ENCODE measurements around the gene CRIP1. TPM values are rescaled to one million over a fixed set of nuclear protein-coding genes. Genes with fewer than 3 reads are reported as not detected.

CRIP1 gene
- total RNA-seq, 2 donors from 2014 or later, result 146 to 174 TPM

DNA sequence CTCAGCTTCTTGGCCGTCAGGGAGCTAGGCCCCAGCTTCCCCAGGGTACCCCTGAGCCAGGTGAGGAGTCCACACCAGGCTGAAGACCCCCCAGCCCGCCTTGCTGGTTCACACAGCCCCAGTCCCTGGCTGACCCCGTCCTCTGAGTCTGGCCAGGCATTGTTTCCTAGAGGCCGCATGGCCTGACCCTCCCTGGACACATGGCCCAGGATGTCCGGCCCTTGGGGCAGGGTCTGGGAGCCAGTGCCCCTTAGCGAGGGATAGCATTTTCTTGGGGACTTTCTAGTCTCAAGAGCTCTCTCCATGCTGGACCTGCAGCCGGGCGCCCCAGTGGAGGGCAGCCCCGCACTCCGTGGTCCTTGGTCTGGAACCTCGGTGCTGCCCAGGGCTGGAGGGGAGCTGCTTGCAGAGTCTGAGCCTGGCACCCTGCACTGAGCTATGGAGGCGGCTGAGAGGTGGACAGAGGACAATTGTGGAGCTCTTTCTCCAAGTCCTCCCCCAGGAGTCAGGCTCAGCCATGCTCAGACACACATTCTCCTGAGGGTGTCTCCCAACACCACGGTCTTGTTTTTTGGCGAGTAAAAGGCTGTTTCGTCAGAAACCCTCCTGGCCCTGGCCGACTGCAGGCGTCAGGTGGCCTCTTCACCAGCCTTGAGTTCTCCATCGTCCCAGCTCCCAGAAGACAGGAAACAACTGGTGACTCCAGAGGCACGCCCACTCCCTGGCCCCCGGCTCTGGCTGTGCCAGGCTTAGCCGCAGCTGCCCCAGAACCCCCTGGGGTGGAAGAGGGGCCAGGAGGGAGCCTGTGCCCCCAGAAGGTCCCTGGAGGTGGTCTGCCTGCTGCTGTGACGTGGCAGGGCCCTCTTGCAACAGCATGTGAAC lies 29.7 kb upstream of the CRIP1 start:
- no peak for DNase-seq
- Mint-ChIP-seq H3K4me3 (no peak overlapping the region), H3K4me1 (ENCODE audit: low read depth) (no peaks in the 10 kb centered on the region), H3K9me3 (no peaks in the 10 kb centered on the region), H3K27me3 (ENCODE audit: low read depth) (no peaks in the 10 kb centered on the region), H3K27ac (no peak overlapping the region), H3K36me3 (ENCODE audit: insufficient read depth in 2 of 2) (peaks cover 0 to 16% of the 10 kb centered on the region in 2 donors)
- no peak for ATAC-seq (replicated peaks in 1 of 2)

DNA sequence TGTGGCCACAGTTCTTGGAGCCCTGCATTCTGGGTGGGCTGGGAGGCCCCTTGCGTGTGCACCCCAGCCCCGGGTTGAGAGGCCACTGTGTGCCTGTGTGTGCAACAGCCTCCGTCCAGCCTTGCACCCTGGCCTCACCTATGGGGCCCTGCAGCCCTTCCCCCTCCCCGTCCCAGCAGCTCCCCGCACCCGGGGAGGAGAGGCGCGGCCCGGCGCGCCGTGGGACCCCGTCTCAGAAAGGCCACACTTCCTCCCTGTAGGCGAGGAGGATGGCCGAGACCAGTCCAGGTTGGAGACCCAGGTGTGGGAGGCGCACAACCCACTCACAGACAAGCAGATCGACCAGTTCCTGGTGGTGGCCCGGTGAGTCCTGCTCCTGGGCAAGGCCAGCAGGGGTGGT lies 28.7 kb upstream of the CRIP1 start:
- Mint-ChIP-seq H3K36me3 (ENCODE audit: insufficient read depth in 2 of 2) (peaks cover 0 to 13% of the 10 kb centered on the region in 2 donors), H3K27ac (no peak overlapping the region), H3K4me3 (no peak overlapping the region), H3K4me1 (ENCODE audit: low read depth) (no peaks in the 10 kb centered on the region), H3K27me3 (ENCODE audit: low read depth) (no peaks in the 10 kb centered on the region), H3K9me3 (no peaks in the 10 kb centered on the region)
- DNase-seq (no peak), ATAC-seq (replicated peaks in 1 of 2) (no peak)

DNA sequence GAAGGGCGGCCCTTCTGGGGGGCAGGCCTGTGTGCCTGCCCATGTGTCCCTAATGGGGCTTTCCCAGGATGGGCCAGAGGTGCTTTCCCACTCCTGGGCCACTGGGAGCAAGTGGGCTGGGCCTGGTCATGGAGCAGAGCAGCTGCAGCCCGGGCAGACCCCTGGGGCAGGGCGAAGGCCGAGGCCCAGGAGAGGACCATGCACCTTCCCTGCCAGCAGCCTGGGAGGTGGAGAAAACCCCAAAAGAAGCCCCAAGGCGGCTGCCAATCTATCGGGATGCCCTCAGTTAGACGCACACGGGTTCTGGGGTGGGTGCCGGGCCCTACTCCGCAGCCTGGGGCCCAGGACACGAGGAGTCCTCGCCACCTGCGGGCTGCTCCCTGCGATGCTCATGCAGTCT lies 28.1 kb upstream of the CRIP1 start:
- Mint-ChIP-seq H3K4me3 (no peak overlapping the region), H3K9me3 (no peaks in the 10 kb centered on the region), H3K27ac (no peak overlapping the region), H3K36me3 (ENCODE audit: insufficient read depth in 2 of 2) (peaks cover 0 to 12% of the 10 kb centered on the region in 2 donors), H3K27me3 (ENCODE audit: low read depth) (no peaks in the 10 kb centered on the region), H3K4me1 (ENCODE audit: low read depth) (no peaks in the 10 kb centered on the region)
- ATAC-seq (replicated peaks in 1 of 2), result no peak
- no peak for DNase-seq

DNA sequence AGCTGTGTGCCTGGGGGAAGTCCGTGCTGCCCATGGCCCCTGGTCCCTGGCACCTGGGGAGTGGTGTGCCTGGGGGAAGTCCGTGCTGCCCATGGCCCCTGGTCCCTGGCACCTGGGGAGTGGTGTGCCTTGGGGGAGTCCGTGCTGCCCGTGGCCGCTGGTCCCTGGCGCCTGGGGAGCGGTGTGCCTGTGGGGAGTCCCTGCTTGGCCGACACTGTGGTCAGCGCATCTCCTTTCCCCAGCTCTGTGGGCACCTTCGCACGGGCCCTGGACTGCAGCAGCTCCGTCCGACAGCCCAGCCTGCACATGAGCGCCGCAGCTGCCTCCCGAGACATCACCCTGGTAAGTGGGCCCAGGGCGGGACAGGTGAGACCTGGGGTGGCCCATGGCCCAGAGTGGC lies 26.6 kb upstream of the CRIP1 start:
- no peak for DNase-seq
- Mint-ChIP-seq H3K4me3 (no peak overlapping the region), H3K36me3 (ENCODE audit: insufficient read depth in 2 of 2) (peaks cover 0 to 11% of the 10 kb centered on the region in 2 donors), H3K9me3 (no peaks in the 10 kb centered on the region), H3K27ac (no peak overlapping the region), H3K27me3 (ENCODE audit: low read depth) (no peaks in the 10 kb centered on the region), H3K4me1 (ENCODE audit: low read depth) (no peaks in the 10 kb centered on the region)
- ATAC-seq (replicated peaks in 1 of 2), result no peak

DNA sequence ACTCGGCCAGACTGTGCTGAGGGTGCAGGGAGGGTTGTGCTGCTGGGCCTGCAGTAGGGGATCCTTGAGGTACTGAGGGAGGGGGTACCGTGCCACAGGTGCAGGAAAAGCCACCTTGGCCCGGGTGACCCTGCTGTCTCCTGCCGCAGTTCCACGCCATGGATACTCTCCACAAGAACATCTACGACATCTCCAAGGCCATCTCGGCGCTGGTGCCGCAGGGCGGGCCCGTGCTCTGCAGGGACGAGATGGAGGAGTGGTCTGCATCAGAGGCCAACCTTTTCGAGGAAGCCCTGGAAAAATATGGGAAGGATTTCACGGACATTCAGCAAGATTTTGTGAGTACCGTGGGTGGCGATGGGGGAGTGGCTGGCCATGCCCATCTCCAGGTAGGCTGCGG lies 26.1 kb upstream of the CRIP1 start:
- ATAC-seq (replicated peaks in 1 of 2) (no peak), DNase-seq (no peak)
- no peak overlapping the region for H3K27ac Mint-ChIP-seq
- no peak overlapping the region for H3K4me3 Mint-ChIP-seq
- no peaks in the 10 kb centered on the region for H3K9me3 Mint-ChIP-seq
- H3K4me1 Mint-ChIP-seq (ENCODE audit: low read depth), result no peaks in the 10 kb centered on the region
- H3K36me3 Mint-ChIP-seq (ENCODE audit: insufficient read depth in 2 of 2), result peaks cover 0 to 7% of the 10 kb centered on the region in 2 donors
- H3K27me3 Mint-ChIP-seq (ENCODE audit: low read depth), result no peaks in the 10 kb centered on the region

DNA sequence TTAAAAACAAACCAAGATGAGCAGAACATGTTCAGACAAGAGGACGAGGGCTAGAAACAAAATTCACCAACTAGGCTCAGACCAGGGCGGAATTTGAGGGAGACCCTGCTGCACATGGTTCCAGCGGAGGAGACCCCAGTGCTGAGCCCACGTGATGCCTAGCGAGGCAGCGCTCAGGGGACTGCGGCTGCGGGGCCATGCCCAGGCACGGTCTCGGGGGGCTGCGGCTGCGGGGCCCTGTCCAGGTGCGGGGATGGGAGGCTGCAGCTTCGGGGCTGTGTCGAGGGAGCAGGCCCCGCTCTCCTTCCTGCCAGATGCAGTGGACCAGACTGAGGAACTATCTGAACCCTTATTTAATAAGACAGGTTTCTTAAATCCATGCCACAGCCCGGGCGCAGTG lies 24.8 kb upstream of the CRIP1 start:
- no peaks in the 10 kb centered on the region for H3K4me1 Mint-ChIP-seq (ENCODE audit: low read depth)
- H3K27me3 Mint-ChIP-seq (ENCODE audit: low read depth), result no peaks in the 10 kb centered on the region
- H3K9me3 Mint-ChIP-seq, result no peaks in the 10 kb centered on the region
- H3K4me3 Mint-ChIP-seq, result no peak overlapping the region
- ATAC-seq (replicated peaks in 1 of 2), result no peak
- no peak overlapping the region for H3K27ac Mint-ChIP-seq
- H3K36me3 Mint-ChIP-seq (ENCODE audit: insufficient read depth in 2 of 2), result peaks cover 0 to 7% of the 10 kb centered on the region in 2 donors
- DNase-seq, result no peak

DNA sequence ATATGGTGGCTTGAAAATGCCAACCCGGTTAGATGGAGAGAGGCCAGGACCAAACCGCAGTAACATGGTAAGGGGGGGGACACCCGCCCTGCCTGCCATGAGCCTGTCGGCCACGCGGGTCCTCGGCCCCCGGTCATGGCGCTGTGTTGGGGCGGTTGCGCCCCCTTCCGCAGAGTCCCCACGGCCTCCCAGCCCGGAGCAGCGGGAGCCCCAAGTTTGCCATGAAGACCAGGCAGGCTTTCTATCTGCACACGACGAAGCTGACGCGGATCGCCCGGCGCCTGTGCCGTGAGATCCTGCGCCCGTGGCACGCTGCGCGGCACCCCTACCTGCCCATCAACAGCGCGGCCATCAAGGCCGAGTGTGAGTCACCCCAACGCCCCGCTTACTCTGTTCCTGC lies 22.2 kb upstream of the CRIP1 start:
- DNase-seq (no peak), ATAC-seq (replicated peaks in 1 of 2) (no peak)
- Mint-ChIP-seq H3K4me3 (no peak overlapping the region), H3K4me1 (ENCODE audit: low read depth) (no peaks in the 10 kb centered on the region), H3K9me3 (no peaks in the 10 kb centered on the region), H3K27ac (no peak overlapping the region), H3K27me3 (ENCODE audit: low read depth) (no peaks in the 10 kb centered on the region), H3K36me3 (ENCODE audit: insufficient read depth in 2 of 2) (peaks cover 0 to 7% of the 10 kb centered on the region in 2 donors)

DNA sequence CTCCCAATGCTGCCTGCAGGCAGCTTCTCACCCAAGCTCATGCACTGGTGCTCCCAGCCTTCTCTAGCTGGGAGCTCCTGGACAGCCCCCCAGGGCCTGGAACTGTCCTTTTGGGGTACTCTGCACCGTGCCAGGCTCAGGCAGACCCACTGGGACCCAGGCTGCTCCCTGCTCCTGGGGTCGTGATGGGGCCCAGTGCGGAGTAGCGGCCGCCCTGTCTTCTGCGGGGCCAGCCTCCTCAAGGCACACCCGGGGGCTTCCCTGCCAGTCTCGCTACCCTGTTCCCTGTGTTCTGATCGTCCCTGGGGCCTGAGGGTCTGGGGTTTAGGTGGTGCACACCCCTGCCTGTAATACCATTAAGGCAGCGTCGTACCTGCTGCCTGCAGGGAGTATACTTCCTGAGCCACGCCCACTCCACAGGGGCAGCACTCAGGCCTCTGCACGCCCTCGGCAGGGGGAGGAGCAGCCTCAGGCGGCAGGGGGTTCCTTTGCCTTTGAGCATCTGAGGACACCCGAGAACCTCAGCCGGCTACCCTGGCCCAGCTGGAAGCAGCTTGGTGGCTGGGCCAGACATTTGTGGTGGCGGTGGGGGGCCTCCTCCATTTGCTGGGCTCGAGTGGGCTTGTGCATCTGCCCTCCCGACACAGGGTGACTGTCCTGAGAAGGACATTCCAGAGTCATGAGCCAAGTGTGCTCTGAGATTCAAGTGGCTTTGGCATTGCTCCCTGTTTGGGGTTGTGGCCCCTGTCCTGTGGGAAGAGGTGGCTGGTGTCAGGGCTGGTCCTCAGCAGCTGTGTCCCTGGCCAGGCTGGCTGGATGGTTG lies 21.3 kb upstream of the CRIP1 start:
- no peak for ATAC-seq (replicated peaks in 1 of 2)
- H3K27me3 Mint-ChIP-seq (ENCODE audit: low read depth), result no peaks in the 10 kb centered on the region
- no peak overlapping the region for H3K27ac Mint-ChIP-seq

DNA sequence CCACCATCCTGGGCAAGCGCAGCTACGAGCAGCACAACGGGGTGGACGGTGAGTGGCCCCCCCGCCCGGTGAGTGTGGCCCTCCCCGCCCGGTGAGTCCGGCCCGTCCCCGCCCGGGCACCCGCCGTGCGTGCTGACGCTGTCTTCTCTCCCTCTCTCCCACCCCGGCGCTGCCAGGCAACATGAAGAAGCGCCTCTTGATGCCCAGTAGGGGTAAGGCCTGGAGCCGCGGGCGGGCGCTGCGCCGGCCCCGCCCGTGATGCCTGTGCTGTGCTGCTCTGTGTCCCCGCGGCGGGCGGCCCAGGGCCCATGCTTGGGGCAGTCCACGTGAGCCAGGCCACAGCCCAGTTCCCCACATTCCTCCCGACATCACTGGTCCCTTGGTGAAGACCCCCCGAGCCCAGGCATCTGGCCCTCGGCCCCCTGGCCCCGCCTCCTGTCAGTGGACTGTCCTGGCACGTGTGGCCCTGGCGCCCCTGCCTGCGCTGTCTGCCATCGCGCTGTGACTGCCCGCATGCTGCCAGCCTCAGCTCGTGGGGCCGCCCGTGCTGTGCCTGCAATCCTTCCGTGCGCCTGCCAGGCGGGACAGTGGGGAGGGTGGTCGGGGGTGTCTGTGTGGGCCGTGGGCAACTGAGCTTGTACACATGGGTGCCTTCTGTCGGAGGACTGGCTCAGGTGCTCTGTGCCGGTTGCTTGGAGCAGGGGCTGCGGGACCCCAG lies 20.0 kb upstream of the CRIP1 start:
- no peaks in the 10 kb centered on the region for H3K4me1 Mint-ChIP-seq (ENCODE audit: low read depth)
- H3K27ac Mint-ChIP-seq, result no peak overlapping the region
- ATAC-seq (replicated peaks in 1 of 2) (no peak), DNase-seq (no peak)
- H3K4me3 Mint-ChIP-seq, result no peak overlapping the region
- H3K27me3 Mint-ChIP-seq (ENCODE audit: low read depth), result no peaks in the 10 kb centered on the region
- no peaks in the 10 kb centered on the region for H3K9me3 Mint-ChIP-seq
- peaks cover 0 to 5% of the 10 kb centered on the region in 2 donors for H3K36me3 Mint-ChIP-seq (ENCODE audit: insufficient read depth in 2 of 2)

More for the DNA sequence above, 21.3 kb upstream of the CRIP1 start:
- DNase-seq, result no peak
- peaks cover 0 to 7% of the 10 kb centered on the region in 2 donors for H3K36me3 Mint-ChIP-seq (ENCODE audit: insufficient read depth in 2 of 2)
- H3K4me1 Mint-ChIP-seq (ENCODE audit: low read depth), result no peaks in the 10 kb centered on the region
- no peaks in the 10 kb centered on the region for H3K9me3 Mint-ChIP-seq
- H3K4me3 Mint-ChIP-seq, result no peak overlapping the region

DNA sequence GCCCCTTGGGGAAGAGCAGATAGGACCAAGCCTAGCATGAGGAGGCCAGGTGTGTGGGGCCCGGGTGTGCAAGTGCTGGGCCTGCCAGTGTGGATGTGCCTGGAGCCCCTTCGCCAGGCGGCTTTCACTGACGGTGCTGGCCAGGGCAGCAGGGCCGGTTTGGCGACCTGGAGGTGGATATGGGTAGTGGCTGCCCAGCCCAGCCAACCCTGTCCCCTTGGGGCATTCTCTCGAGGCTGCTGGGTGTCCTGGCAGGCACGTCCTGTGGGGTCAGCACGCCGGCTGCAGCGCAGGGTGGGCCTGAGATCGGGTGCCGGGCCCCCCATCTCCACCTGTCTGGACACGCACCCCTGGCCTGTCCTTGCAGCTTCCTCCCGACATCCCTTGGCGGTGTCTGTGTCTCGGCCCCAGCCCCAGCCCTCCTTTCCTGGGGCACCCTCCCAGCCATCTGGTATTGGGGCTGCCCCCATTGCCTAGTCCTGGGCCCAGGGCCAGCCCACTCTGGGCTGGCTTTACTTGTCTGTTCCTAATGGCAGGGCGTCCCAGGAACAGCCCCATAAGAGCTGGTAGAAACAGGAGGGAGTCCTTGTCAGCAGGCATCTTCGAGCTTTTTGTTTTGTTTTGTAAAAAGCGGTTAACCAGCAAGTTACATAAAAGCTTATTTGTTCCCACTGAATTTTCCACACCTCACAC lies 19.3 kb upstream of the CRIP1 start:
- no peak for DNase-seq
- no peak for ATAC-seq (replicated peaks in 1 of 2)
- Mint-ChIP-seq H3K4me3 (no peak overlapping the region), H3K27ac (no peak overlapping the region), H3K9me3 (no peaks in the 10 kb centered on the region), H3K36me3 (ENCODE audit: insufficient read depth in 2 of 2) (peaks cover 0 to 5% of the 10 kb centered on the region in 2 donors), H3K27me3 (ENCODE audit: low read depth) (no peaks in the 10 kb centered on the region), H3K4me1 (ENCODE audit: low read depth) (no peaks in the 10 kb centered on the region)

DNA sequence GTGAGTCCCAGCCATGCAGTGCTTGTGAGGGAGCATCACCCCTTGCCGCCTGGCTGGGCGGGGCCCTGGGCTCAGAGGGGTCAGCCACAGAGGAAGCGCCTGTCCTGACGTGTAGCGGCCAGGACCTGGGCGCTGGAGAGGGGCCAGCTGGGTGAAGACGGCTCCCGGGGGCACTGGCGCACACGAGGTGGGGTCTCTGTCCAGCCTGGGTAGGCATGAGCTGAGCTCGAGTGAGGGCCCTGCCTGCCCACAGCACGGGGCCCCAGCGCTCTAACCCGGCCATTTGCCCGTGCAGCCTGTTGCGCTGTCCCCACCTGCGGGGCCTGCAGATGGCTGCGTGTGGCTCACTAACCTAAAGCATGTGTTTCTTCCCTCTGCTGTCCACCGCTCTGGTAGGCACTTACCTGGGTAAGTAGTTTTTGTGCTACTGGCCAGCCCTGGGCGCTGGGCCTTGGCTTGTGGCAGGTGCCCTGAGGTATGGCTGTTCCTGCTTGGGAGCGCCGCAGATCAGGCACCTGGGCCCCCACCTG lies 18.7 kb upstream of the CRIP1 start:
- Mint-ChIP-seq H3K27me3 (ENCODE audit: low read depth) (no peaks in the 10 kb centered on the region), H3K4me1 (ENCODE audit: low read depth) (no peaks in the 10 kb centered on the region), H3K9me3 (no peaks in the 10 kb centered on the region), H3K27ac (no peak overlapping the region), H3K4me3 (no peak overlapping the region), H3K36me3 (ENCODE audit: insufficient read depth in 2 of 2) (peaks cover 0 to 5% of the 10 kb centered on the region in 2 donors)
- DNase-seq, result no peak
- no peak for ATAC-seq (replicated peaks in 1 of 2)

DNA sequence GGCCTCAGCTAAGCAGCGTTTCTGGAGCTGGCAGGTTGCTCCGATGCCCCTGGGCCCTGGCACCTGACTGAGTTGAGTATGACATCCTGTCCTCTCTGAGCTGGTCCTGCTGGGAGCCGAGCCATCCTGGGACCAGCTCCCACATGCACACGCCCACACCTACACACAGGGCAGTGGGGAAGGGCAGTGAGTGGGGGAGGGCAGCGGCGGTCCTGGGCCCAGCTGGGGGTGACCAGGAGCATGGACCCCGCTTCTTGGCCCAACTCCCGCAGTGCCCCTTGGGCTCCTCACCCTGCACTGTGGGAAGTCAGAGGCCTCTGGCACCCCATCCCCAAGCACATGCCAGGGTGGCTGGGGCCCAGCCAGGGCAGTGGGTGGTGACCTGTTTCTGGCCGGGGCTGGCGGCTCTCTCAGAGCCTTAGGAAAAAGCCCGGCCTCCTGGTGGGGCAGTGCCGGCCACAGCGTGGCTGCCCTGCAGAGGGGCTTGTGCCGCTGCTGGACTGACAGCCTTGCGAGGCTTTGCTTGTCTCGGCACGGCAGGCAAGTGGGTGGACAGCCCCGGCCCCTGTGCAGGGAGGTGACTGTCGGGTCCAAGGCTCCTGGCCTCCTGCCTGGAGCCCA lies 18.0 kb upstream of the CRIP1 start:
- Mint-ChIP-seq H3K27me3 (ENCODE audit: low read depth) (no peaks in the 10 kb centered on the region), H3K9me3 (no peaks in the 10 kb centered on the region), H3K4me3 (no peak overlapping the region), H3K4me1 (ENCODE audit: low read depth) (no peaks in the 10 kb centered on the region), H3K36me3 (ENCODE audit: insufficient read depth in 2 of 2) (peaks cover 0 to 2% of the 10 kb centered on the region in 2 donors), H3K27ac (no peak overlapping the region)
- no peak for ATAC-seq (replicated peaks in 1 of 2)
- no peak for DNase-seq
